HG03520 (cell line): ENCODE data around the gene SLC17A3.

Source experiments
- ATAC-seq: cut with Tn5 transposase; IDR thresholded peaks from one replicate; pipeline ENCODE4 v1.9.1; 2021; ENCODE audit warnings: mild to moderate bottlenecking, moderate library complexity; ENCODE audit not compliant: unreplicated experiment

Gene SLC17A3, protein sequence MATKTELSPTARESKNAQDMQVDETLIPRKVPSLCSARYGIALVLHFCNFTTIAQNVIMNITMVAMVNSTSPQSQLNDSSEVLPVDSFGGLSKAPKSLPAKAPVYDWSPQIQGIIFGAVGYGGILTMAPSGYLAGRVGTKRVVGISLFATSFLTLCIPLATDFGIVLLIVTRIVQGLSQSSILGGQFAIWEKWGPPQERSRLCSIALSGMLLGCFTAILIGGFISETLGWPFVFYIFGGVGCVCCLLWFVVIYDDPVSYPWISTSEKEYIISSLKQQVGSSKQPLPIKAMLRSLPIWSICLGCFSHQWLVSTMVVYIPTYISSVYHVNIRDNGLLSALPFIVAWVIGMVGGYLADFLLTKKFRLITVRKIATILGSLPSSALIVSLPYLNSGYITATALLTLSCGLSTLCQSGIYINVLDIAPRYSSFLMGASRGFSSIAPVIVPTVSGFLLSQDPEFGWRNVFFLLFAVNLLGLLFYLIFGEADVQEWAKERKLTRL

DNA sequence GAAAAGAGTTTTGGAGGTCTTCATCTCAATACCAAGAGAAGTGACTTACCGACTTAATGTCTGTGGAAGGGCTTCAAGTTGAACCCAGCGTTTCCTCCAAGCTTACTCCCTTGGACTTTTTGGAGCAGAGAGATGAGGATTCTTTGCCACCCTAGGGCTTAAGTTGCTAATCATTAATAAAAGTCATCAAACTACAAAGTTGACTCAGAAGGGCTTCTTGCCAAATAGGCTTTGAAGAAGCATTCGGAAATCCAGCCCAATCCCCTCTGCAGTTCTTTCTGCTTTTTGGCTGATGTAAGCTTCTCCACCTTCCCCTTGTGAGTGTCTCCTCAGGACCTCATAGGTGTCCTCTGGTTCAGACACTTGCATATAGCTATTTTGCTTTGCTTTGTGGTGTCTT is at the start of gene SLC17A3:
TSS of gene SLC17A3 (minus strand) at position 126 of the 400 bp plus-strand sequence. CDS start 5,856 bp downstream, outside the sequence.
- no peak for ATAC-seq

DNA sequence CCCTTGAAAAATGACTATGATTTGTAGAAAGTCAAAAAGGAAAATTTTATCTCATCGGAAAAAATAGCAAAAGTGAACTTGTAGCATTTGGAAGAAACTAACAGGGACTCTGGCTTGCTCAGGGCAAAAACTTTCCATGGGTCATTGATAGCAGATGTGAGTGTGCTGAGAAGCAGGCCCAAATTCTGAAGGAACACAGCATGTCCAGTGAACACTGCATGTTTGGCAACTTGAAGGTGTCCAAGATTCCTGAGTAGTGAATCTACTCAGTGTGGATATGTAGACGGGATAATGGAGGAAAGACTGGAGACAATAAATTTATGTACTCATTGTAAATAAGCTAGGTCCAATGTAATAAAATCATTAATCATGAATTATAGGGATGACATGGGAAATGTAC is 48.3 kb upstream of the SLC17A3 start:
- no peak for ATAC-seq

DNA sequence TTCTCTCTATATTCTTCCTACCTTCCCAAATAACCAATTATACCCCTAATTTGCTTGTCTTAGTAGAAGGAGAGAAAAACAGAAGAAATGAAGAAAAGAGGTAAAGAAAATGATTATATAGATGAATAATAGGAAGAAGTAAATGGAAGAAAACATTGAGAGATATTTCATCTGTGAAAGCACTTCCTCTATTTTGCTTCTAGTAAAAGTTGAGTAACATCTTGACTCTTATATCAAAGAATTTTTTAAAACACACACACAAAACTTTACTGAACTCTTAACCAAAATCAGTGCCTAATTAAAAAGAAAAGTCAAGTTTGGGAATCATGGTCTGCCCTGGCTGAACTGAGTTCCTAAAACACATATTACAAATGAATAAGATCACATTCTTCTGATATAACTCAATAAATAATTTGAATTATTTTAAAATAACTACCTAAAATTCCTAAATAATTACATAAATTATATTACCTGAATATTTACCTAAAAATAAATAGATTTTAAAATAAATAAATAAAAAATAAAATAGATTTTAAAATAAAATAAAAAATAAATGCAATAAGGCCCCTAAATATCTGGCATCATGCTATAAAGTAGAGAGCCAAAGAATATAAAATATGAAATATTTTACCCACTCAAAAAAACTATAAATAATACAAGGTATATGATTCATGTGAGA is 47.6 kb upstream of the SLC17A3 start:
- ATAC-seq: no peak

DNA sequence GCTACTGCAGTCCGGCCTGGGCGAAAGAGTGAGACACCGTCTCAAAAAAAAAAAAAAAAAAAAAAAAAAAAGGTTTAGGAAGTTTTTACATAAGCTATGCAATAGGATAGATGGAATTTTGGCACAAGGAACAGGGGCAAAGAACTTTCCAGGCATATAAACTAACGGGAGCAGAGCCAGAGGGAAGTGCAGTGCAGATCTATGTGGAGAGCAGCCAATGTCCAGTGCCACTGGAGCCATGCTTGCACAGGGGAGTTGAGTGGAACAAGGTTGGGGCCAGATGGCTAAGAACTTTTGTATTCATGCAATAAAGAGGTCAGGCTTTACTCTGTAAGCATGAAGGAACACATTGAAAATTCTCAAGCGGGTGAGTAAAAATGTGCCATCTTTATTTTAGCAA is 45.6 kb upstream of the SLC17A3 start:
- ATAC-seq: no peak

DNA sequence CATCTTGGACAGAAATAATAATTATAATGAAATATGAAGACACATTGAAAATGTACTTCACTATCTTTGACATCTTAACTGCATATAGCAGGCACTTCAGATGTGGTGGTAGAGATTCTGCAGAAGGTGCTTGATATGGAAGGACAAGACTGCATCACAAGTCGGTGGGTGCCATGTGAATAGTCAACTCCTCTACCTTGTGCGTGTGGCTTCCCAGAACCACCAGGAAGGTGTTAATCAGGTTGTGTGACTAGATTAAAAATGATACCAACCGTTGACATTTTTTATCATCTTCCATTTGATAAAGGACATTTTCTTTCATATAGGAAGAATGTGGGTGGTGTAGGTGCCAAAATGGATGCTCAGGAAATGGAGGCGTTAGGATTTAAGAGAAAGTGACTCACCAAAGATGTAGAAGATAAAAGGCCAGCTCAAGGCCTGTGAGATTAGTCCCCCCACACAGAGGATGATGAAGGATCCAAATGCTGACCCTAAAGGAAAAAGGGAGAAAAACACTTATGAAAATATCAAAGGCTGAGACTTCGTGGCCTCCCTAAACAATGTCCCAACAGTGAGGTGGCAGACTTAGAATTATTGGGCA is 44.1 kb upstream of the SLC17A3 start:
- no peak for ATAC-seq

DNA sequence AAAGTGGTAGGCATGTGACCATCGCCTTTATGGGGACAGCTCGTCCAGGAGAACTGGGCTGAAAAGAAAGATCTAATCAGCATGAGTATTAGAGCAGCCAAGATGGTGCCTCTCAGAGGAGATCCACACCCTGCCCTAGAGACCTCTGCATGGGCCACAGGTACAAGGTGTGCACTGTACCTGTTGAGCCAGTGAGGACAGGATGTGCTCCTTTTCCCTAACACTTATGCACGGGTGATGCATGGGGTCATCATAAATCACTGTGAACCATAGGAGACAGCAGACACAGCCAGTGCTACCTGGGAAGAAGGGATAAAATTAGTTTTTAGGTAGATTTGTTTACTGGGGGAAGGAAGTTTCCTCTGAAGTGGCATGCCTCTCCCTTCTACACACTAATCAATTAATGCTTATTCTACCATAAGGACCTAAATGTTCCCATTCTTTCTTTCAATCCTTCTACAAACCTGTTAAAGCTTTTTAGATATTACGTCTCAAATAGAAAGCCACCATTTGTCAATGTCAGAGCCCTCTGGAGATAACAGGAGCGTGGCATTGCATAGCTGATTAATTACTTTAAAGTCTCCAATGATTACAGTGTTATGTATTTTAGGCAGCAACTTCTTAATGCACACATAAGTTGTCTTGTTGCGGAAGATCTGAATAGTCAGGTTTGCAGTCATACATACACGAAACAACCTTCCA is 42.9 kb upstream of the SLC17A3 start:
- no peak for ATAC-seq

DNA sequence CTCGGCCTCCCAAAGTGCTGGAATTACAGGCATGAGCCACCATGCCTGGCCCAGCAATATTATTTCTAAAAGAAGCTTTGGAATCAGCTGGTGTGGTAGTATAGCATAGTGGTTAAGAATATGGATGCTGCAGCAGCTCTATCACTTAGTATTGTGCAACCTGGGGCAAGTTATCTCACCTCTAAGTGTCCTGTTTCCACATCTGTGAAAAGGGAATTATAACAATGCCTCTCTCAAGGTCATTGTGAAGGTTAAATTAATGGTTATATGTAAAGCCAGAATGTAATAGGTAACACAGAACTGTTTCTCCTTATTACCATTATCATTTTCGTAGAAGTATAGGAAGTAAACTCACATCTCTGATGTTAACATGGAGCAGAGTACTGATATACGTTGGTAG is 42.3 kb upstream of the SLC17A3 start:
- no peak for ATAC-seq

DNA sequence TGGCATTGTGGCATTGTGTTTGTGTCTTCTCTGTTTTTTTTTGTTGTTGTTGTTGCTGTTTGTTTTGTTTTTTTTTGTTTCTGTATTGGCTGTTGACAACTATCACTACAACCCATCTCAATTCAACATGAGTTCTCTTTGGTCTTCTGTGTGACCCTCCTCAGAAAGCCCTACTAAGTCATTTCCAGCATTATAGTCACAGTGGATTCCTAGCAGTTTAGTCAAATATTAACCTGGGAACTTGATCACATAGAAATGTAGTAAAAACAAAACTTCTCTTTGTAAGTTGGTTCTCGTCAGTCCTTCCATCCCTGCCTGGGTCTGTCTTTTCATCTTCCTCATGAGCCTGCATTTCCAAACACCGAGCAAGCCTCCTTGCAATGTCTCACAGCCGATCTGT is 39.7 kb upstream of the SLC17A3 start:
- ATAC-seq: no peak

DNA sequence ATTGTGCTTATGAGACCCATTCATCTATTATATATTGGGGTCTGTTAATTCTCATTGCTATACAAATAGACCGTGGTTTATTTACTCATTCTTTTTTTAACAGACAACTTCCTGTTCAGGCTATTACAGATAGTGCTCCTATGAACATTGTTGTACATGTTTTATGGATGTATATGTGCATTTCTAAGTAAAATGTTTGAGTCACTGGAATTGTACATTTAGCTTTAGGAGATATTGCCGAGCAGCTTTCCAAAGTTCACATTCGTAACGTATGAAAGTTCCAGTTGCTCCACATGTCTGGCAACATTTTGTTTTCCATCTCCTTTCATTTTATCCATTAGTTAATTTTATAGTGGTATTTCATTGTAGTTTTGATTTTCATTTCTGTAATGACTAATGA is 37.3 kb upstream of the SLC17A3 start:
- no peak for ATAC-seq

DNA sequence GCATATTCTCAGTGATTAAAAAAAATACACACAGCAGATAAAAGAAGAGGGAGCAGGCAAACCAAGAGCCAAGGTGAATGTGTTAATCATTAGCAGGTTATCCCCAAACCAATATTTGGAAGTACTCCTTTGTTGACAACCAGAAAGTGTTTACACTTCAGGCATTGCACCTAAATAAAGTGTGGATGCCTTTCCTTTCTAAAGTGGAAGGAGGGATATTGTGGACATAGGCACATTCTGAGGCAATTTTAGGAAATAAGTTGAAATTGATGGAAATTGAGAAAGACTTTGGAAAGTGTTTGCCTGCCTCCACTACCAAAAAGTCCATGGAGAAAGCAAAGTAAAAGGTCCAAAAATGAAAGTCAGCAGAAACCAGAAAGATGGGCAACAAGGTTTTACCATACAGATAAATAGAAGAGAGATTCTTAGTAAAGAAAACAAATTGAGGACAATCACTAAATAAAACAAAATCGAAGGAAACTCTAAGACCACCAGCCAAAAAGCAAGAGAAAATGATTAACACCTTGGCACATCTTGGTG is 33.5 kb upstream of the SLC17A3 start:
- no peak for ATAC-seq

DNA sequence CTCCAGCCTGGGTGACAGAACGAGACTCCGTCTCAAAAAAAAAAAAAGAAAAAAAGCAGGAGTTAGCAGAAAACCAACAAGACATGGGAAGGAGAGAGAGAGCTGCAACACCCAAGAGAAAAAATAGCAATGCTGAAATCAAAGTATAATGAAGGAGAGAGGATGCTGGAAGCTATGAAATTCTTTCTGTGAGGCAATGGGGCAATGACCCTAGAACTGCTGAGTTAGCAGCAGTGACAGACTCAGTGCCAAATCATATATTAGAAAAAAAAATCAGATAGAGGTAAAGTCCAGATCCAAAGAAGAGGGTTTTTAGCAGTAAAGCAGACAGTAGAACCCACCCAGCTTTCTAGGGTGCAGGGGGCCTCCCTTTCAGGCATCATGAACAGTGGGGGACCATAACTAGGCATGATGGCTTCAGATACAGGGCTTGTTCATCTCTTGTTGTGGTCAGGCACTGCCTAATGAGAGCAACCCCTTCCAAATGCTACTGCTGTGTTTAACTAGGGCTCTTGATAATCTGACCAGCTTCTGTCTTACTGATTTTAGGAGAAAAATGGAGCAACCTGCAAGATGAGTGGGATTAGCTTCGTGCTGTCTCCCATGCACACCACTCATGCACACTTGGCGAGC is 29.5 kb upstream of the SLC17A3 start:
- ATAC-seq: no peak

DNA sequence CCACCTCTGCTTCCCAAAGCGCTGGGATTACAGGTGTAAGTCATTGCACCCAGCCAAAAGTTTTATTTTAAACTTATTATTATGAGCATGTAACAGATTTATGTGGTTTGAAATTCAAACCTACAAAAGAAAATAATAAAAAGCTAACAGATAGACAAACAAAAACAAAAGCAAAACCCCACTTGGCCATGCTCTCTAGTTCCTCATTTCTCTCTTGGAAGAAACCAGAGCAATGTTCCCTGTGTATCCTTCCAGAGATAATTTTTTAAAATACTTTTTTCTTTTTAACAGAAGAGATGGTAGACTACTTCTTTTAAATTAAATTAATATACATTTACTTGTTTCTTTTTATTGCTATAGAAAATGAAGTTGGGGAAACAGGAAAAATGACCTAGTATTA is 28.0 kb upstream of the SLC17A3 start:
- ATAC-seq: no peak

DNA sequence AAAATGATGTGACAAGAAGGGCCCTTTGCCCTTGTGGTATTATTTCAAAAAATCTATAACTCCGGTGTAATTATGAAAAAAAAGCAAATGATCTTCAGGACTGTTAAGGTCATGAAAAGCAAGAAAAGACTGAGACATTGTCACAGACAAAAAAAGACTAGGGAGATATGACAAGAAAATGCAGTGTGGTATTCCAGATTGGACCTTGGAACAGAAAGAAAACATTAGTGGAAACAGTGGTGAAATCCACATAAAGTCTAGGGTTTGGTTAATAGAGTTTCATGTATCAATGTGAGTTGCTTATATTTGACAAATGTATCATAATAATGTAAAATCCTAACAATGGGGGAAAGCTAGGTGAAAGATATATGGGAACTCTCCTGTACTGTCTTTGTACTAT is 26.8 kb upstream of the SLC17A3 start:
- no peak for ATAC-seq

DNA sequence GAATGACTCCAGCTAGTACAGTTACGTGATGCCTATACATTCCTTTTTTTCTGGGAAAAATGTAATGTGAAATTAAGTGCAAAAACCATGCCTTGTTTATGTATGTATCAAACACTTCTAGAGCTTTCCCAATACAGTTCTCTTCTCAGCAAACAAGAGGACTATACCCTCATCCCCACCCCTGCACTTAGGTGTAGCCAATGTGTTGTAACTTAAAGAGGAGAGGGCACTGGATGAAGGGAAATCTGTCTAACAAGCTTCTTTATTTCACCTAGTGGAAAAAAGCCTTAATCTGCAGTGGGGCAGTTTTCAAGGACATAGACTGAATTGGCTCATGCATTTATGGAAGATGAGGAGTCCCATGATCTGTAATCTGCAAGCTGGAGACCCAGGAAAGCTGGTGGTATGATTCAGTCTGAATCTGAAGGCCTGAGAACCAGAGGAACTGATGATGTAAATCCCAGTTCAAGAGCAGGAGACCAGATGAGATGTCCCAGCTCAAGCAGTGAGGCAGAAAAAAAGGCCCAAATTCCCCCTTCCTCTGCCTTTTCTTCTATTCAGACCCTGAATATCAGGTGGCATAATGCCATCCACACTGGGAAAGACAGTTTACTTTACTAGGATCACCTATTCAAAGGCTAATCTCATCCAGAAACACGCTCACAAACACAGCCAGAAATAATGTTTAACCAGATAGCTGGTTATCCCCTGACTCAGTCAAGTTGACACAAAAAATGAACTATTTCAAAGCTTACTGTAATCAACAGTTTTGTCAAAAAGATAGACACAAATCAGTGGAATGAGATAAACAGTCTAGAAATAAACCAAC is 25.8 kb upstream of the SLC17A3 start:
- no peak for ATAC-seq

DNA sequence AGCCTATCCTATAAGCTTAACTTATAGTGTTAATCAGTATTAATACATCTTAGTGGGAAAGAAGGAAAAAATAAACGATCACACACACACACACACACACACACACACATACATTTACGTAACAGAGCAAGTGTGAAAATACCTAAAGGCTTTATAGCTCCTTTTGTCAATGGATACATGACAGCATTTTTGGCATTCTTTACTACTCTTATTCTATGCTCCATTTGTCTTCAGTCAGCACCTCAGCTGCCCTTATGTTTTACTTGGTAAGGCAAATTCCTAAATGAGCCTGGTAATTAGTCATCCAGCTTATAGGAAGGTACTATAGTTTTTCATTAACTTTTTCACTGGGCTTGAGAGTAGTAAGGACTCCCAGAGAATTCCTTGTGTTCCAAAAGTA is 25.1 kb upstream of the SLC17A3 start:
- ATAC-seq: no peak

DNA sequence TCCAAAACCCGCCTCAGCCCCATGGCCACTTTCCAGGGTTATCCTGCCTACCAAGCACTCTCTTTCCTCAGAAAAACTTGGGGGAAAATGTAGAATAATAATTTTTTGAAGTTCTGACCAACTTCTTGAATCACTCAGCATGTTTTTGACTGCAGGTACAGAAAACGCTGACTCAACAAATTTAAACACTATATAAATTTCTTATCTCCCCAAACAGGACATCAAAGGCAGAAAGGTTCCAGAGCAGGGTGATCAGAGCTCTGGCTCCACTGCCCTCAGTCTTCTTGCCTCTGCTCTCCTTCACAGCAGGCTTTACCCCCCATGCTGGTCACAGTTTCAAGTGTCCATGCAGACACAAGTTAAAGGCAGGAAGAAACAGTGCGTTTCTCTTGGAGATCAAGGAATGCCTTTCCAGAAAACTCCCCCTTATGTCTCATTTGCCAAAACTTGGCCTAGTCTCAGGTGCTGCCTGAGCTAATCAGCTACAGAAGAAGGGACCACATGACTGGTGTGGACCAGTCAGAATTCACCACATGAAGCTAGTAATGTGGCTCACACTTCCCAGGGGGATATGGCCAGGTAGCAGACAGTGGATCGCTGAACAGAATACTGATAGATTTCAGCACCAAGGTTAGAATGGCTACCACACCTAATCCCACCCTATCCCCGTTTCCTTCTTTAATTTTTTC is 24.4 kb upstream of the SLC17A3 start:
- no peak for ATAC-seq

DNA sequence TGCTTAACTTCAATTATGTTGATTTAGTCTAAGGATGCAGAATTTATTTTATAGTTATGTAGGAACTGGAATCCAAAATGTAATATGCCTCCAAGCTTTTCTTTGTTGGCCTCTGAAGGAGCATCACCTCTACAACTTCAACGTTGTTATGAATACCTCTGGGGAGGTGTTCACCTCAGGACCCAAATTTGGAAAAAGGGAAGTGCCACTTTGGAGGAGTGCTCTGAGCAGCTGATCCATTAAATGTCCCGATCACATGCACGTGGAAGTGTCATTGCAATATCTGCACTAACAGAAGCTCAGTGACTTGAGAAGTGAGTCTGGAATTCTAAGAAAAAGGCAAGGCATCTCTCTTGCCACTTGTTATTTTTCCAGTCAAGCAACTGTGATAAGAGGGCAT is 22.2 kb upstream of the SLC17A3 start:
- ATAC-seq: no peak

DNA sequence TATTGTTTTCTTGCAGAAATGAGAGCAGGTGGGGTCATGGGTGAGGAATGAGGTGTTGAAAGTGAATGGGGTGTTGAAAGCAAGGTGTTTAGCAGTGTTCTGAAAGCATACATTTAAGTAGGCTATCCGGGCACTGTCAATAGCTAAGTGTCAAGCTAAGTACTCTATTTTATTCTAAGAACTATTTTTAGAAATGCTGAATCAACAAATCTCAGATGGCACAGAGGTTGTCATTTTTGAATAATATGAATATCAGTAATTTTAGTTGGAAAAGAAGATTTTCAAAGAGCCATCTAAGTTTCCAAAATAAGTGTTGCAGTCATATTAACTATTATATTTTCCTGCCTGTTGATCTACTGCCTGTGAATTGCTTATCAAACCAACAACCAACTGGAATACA is 21.7 kb upstream of the SLC17A3 start:
- ATAC-seq: no peak

DNA sequence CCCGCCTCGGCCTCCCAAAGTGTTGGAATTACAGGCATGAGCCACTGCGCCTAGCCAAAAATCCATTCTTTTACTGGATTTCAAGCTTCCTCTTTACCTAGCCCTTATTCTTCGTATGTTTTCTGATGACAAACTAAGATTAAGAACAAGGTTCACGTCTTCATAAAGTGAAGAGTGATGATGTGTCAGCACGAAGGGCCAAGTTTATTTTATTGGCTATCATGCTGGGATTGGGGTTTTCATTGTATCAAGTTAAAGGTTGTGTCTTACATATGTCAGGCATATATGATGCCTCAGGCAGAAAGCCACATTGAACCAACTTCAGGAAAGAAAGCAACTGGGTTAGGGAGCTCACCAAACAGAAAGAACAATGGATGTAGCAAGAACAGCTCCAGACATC is 19.7 kb upstream of the SLC17A3 start:
- ATAC-seq: no peak
